GM23338 (cell line): ENCODE measurements around the gene NMNAT1. TPM values are rescaled to one million over a fixed set of nuclear protein-coding genes. Genes with fewer than 3 reads are reported as not detected.

ENCODE experiments used
- ATAC-seq: fragments of 200-7000 bp; cut with Tn5 transposase; 3 replicates; pipeline ENCODE4 v1.9.1; 2020
- DNase-seq: peaks from one replicate; pipeline ENCODE4 v3.0.0-alpha.2; 2015; ENCODE audit warnings: low spot score
- H2AFZ ChIP-seq: fragments of 200-600 bp; sonication (generic); 2 replicates; pipeline ENCODE4 v1.8.0; 2016; ENCODE audit warnings: antibody characterized with exemption, mild to moderate bottlenecking, moderate library complexity
- H3F3A ChIP-seq: fragments of 200-600 bp; sonication (generic); replicated peaks from 2 replicates; pipeline ENCODE4 v1.8.0; 2017; ENCODE audit warnings: antibody characterized with exemption, mixed run types, low read depth
- H3K27ac ChIP-seq: fragments of 200-600 bp; sonication (generic); 2 replicates; pipeline ENCODE4 v1.6.1; 2016; ENCODE audit warnings: low read depth
- H3K27me3 ChIP-seq: fragments of 200-600 bp; sonication (generic); 2 replicates; pipeline ENCODE4 v1.8.0; 2016; ENCODE audit warnings: mild to moderate bottlenecking, mixed run types, moderate library complexity; ENCODE audit not compliant: insufficient read depth
- H3K36me3 ChIP-seq: fragments of 200-600 bp; sonication (generic); 2 replicates; pipeline ENCODE4 v1.8.0; 2016; ENCODE audit warnings: mild to moderate bottlenecking; ENCODE audit not compliant: insufficient read depth
- H3K4me1 ChIP-seq: fragments of 200-600 bp; sonication (generic); 2 replicates; pipeline ENCODE4 v1.8.0; 2016; ENCODE audit warnings: mild to moderate bottlenecking, moderate library complexity; ENCODE audit not compliant: insufficient read depth
- H3K4me2 ChIP-seq: fragments of 200-600 bp; sonication (generic); 2 replicates; pipeline ENCODE4 v1.7.1; 2017; ENCODE audit warnings: mixed run types
- H3K4me3 ChIP-seq: fragments of 200-600 bp; sonication (generic); 2 replicates; pipeline ENCODE4 v1.6.1; 2016; ENCODE audit warnings: mixed run types
- H3K79me2 ChIP-seq: fragments of 200-600 bp; sonication (generic); replicated peaks from 2 replicates; pipeline ENCODE4 v1.8.0; 2017; ENCODE audit warnings: mild to moderate bottlenecking; ENCODE audit not compliant: insufficient read depth
- H3K9me2 ChIP-seq: fragments of 200-600 bp; sonication (generic); 2 replicates; pipeline ENCODE4 v1.8.0; 2017; ENCODE audit not compliant: insufficient read depth
- H4K20me1 ChIP-seq: fragments of 200-600 bp; sonication (generic); replicated peaks from 2 replicates; pipeline ENCODE4 v1.8.0; 2017; ENCODE audit warnings: mild to moderate bottlenecking; ENCODE audit not compliant: insufficient read depth
- H3K27ac Mint-ChIP-seq: 2 replicates; pipeline ENCODE4 v1.8.0; 2020; ENCODE audit warnings: inconsistent platforms, mild to moderate bottlenecking, moderate library complexity, mixed read lengths
- H3K27me3 Mint-ChIP-seq: 3 replicates; pipeline ENCODE4 v1.8.0; 2022; ENCODE audit warnings: low read depth, mild to moderate bottlenecking, moderate library complexity, mixed read lengths, inconsistent platforms; ENCODE audit not compliant: insufficient read depth, poor library complexity
- H3K36me3 Mint-ChIP-seq: 3 replicates; pipeline ENCODE4 v1.8.0; 2021; ENCODE audit warnings: low read depth, mild to moderate bottlenecking, inconsistent platforms, moderate library complexity, mixed read lengths
- H3K4me1 Mint-ChIP-seq: 3 replicates; pipeline ENCODE4 v1.8.0; 2020; ENCODE audit warnings: mild to moderate bottlenecking, inconsistent platforms, mixed read lengths
- H3K4me3 Mint-ChIP-seq: 3 replicates; pipeline ENCODE4 v1.8.0; 2021; ENCODE audit warnings: moderate library complexity, mild to moderate bottlenecking, inconsistent platforms, mixed read lengths
- H3K9me3 Mint-ChIP-seq: 3 replicates; pipeline ENCODE4 v1.8.0; 2020; ENCODE audit warnings: moderate library complexity, mild to moderate bottlenecking, inconsistent platforms, mixed read lengths
- CREB1 ChIP-seq: fragments of 250-450 bp; sonication (Bioruptor Pico); IDR thresholded peaks from 2 replicates; pipeline ENCODE4 v1.5.0; 2020; ENCODE audit warnings: low read depth, mild to moderate bottlenecking, moderate library complexity
- CTCF ChIP-seq, 2 experiments: fragments of 200-600 bp in 1 of 2; sonication (generic) in 1 of 2; conservative IDR thresholded peaks; 2 replicates each; pipeline versions ENCODE4 v1.5.1 to v1.6.1; 2016 to 2017; ENCODE audit warnings: antibody characterized with exemption in 2 of 2, low read depth in 2 of 2, mild to moderate bottlenecking in 2 of 2, moderate library complexity in 1 of 2
- ETS1 ChIP-seq: IDR thresholded peaks from 2 replicates; pipeline ENCODE4 v1.6.1; 2016; ENCODE audit warnings: antibody characterized with exemption
- EZH2 ChIP-seq: fragments of 200-600 bp; sonication (generic); IDR thresholded peaks from one replicate; pipeline ENCODE4 v1.8.0; 2017; ENCODE audit warnings: antibody characterized with exemption, mild to moderate bottlenecking, low read depth; ENCODE audit not compliant: unreplicated experiment
- EZH2phosphoT487 ChIP-seq: fragments of 200-600 bp; sonication (generic); IDR thresholded peaks from one replicate; pipeline ENCODE4 v1.8.1; 2018; ENCODE audit warnings: antibody characterized with exemption; ENCODE audit not compliant: unreplicated experiment
- JUNB ChIP-seq: IDR thresholded peaks from one replicate; pipeline ENCODE4 v1.6.1; 2016; ENCODE audit warnings: antibody characterized with exemption; ENCODE audit not compliant: unreplicated experiment
- NANOG ChIP-seq: IDR thresholded peaks from 2 replicates; pipeline ENCODE4 v1.6.1; 2016; ENCODE audit warnings: antibody characterized with exemption, borderline replicate concordance
- POLR2AphosphoS5 ChIP-seq: IDR thresholded peaks from 2 replicates; pipeline ENCODE4 v1.6.1; 2016; ENCODE audit warnings: antibody characterized with exemption, low read depth
- STAT1 ChIP-seq: IDR thresholded peaks from one replicate; pipeline ENCODE4 v1.6.1; 2016; ENCODE audit warnings: antibody characterized with exemption; ENCODE audit not compliant: unreplicated experiment
- ZNF114 ChIP-seq: fragments of 250-450 bp; sonication (Bioruptor Pico); IDR thresholded peaks from 2 replicates; pipeline ENCODE4 v1.5.0; 2020; ENCODE audit warnings: mild to moderate bottlenecking, moderate library complexity
- ZNF331 ChIP-seq: fragments of 250-450 bp; sonication (Bioruptor Pico); IDR thresholded peaks from 2 replicates; pipeline ENCODE4 v1.5.0; 2020; ENCODE audit warnings: low read depth, mild to moderate bottlenecking, moderate library complexity
- polyA plus RNA-seq: library from polyadenylated mRNA; unstranded; fragments of >200 nt; fragmentation: Nextera tagmentation; extraction: Ambion mirVana; gene quantifications from 2 replicates; pipeline ENCODE4 v1.2.1, GENCODE V29; 2016
- total RNA-seq: library from RNA; depleted of rRNA; stranded (reverse); fragments of >200 nt; shearing (Covaris generic); gene quantifications from 2 replicates; pipeline ENCODE4 v1.2.3, GENCODE V29; 2014
- TF ChIP-seq, protein P1 (sequence below): IDR thresholded peaks from one replicate; pipeline ENCODE4 v1.6.1; 2018; ENCODE audit warnings: antibody characterized with exemption; ENCODE audit not compliant: unreplicated experiment
- TF ChIP-seq, protein P2 (sequence below): fragments of 250-450 bp; sonication (Bioruptor Pico); IDR thresholded peaks from 2 replicates; pipeline ENCODE4 v1.5.0; 2020; ENCODE audit warnings: mild to moderate bottlenecking, moderate library complexity

The NMNAT1 gene
- total and polyA plus RNA-seq, 2 experiments from 2014 or later: 2.5 to 3.9 TPM

GRCh38 chr1:9957726-9958125 lies 14.5 kb downstream of the NMNAT1 start:
- TF ChIP-seq EZH2: no peak
- no peak for TF ChIP-seq ZNF114
- TF ChIP-seq POLR2AphosphoS5: no peak
- TF ChIP-seq NANOG: no peak
- TF ChIP-seq, protein P1, sequence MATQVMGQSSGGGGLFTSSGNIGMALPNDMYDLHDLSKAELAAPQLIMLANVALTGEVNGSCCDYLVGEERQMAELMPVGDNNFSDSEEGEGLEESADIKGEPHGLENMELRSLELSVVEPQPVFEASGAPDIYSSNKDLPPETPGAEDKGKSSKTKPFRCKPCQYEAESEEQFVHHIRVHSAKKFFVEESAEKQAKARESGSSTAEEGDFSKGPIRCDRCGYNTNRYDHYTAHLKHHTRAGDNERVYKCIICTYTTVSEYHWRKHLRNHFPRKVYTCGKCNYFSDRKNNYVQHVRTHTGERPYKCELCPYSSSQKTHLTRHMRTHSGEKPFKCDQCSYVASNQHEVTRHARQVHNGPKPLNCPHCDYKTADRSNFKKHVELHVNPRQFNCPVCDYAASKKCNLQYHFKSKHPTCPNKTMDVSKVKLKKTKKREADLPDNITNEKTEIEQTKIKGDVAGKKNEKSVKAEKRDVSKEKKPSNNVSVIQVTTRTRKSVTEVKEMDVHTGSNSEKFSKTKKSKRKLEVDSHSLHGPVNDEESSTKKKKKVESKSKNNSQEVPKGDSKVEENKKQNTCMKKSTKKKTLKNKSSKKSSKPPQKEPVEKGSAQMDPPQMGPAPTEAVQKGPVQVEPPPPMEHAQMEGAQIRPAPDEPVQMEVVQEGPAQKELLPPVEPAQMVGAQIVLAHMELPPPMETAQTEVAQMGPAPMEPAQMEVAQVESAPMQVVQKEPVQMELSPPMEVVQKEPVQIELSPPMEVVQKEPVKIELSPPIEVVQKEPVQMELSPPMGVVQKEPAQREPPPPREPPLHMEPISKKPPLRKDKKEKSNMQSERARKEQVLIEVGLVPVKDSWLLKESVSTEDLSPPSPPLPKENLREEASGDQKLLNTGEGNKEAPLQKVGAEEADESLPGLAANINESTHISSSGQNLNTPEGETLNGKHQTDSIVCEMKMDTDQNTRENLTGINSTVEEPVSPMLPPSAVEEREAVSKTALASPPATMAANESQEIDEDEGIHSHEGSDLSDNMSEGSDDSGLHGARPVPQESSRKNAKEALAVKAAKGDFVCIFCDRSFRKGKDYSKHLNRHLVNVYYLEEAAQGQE: no peak
- TF ChIP-seq JUNB: no peak
- TF ChIP-seq, protein P2, sequence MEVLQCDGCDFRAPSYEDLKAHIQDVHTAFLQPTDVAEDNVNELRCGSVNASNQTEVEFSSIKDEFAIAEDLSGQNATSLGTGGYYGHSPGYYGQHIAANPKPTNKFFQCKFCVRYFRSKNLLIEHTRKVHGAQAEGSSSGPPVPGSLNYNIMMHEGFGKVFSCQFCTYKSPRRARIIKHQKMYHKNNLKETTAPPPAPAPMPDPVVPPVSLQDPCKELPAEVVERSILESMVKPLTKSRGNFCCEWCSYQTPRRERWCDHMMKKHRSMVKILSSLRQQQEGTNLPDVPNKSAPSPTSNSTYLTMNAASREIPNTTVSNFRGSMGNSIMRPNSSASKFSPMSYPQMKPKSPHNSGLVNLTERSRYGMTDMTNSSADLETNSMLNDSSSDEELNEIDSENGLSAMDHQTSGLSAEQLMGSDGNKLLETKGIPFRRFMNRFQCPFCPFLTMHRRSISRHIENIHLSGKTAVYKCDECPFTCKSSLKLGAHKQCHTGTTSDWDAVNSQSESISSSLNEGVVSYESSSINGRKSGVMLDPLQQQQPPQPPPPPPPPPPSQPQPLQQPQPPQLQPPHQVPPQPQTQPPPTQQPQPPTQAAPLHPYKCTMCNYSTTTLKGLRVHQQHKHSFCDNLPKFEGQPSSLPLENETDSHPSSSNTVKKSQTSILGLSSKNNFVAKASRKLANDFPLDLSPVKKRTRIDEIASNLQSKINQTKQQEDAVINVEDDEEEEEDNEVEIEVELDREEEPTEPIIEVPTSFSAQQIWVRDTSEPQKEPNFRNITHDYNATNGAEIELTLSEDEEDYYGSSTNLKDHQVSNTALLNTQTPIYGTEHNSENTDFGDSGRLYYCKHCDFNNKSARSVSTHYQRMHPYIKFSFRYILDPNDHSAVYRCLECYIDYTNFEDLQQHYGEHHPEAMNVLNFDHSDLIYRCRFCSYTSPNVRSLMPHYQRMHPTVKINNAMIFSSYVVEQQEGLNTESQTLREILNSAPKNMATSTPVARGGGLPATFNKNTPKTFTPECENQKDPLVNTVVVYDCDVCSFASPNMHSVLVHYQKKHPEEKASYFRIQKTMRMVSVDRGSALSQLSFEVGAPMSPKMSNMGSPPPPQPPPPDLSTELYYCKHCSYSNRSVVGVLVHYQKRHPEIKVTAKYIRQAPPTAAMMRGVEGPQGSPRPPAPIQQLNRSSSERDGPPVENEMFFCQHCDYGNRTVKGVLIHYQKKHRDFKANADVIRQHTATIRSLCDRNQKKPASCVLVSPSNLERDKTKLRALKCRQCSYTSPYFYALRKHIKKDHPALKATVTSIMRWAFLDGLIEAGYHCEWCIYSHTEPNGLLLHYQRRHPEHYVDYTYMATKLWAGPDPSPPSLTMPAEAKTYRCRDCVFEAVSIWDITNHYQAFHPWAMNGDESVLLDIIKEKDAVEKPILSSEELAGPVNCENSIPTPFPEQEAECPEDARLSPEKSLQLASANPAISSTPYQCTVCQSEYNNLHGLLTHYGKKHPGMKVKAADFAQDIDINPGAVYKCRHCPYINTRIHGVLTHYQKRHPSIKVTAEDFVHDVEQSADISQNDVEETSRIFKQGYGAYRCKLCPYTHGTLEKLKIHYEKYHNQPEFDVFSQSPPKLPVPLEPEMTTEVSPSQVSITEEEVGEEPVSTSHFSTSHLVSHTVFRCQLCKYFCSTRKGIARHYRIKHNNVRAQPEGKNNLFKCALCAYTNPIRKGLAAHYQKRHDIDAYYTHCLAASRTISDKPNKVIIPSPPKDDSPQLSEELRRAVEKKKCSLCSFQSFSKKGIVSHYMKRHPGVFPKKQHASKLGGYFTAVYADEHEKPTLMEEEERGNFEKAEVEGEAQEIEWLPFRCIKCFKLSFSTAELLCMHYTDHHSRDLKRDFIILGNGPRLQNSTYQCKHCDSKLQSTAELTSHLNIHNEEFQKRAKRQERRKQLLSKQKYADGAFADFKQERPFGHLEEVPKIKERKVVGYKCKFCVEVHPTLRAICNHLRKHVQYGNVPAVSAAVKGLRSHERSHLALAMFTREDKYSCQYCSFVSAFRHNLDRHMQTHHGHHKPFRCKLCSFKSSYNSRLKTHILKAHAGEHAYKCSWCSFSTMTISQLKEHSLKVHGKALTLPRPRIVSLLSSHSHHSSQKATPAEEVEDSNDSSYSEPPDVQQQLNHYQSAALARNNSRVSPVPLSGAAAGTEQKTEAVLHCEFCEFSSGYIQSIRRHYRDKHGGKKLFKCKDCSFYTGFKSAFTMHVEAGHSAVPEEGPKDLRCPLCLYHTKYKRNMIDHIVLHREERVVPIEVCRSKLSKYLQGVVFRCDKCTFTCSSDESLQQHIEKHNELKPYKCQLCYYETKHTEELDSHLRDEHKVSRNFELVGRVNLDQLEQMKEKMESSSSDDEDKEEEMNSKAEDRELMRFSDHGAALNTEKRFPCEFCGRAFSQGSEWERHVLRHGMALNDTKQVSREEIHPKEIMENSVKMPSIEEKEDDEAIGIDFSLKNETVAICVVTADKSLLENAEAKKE: no peak
- no peak for TF ChIP-seq ZNF331 (CRISPR knock-in tag)
- no peak for TF ChIP-seq CTCF (conservative IDR thresholded peaks at IDR 0.05; ENCODE audit: low read depth in 2 of 2)
- TF ChIP-seq CREB1 (CRISPR knock-in tag): no peak
- TF ChIP-seq ETS1: no peak
- TF ChIP-seq EZH2phosphoT487: no peak
- no peak for TF ChIP-seq STAT1
- Mint-ChIP-seq H3K4me1 (peaks cover 11% of the 10 kb centered on the region; the same call in 2 of the 3 replicates), H3K27ac (no peak overlapping the region), H3K36me3 (peaks cover 3% of the 10 kb centered on the region; the same call in 1 of the 3 replicates), H3K4me3 (no peak overlapping the region), H3K27me3 (peaks cover 4% of the 10 kb centered on the region), H3K9me3 (no peaks in the 10 kb centered on the region)
- H4K20me1 ChIP-seq: no peaks in the 10 kb centered on the region
- no peaks in the 10 kb centered on the region for H3K9me2 ChIP-seq
- no peaks in the 10 kb centered on the region for H3K79me2 ChIP-seq
- no peak overlapping the region for H3K4me3 ChIP-seq
- DNase-seq (no peak), ATAC-seq (no peak)
- H3K27ac ChIP-seq: no peak overlapping the region; the same call in 1 of the 2 replicates
- no peak overlapping the region for H2AFZ ChIP-seq
- peaks cover 7% of the 10 kb centered on the region; the same call in 1 of the 2 replicates for H3K4me1 ChIP-seq
- no peak overlapping the region for H3K4me2 ChIP-seq
- no peaks in the 10 kb centered on the region for H3K27me3 ChIP-seq
- H3K36me3 ChIP-seq: no peaks in the 10 kb centered on the region
- 0 out of 2 replicates have a peak, but pooled peaks cover 3% of the 10 kb centered on the region for H3F3A ChIP-seq
